WERI-Rb-1 (cell line): ENCODE results near the gene ARID5A.

ENCODE experiments used
- DNase-seq: peaks from one replicate; pipeline ENCODE4 v3.0.0-alpha.2; 2020
- H3K27ac ChIP-seq: fragments of 250-450 bp; sonication (Bioruptor Pico); 2 replicates; pipeline ENCODE4 v1.5.1; 2020; ENCODE audit warnings: mild to moderate bottlenecking, moderate library complexity
- H3K27me3 ChIP-seq: fragments of 250-450 bp; sonication (Bioruptor Pico); 2 replicates; pipeline ENCODE4 v1.5.1; 2021; ENCODE audit warnings: mild to moderate bottlenecking, low read depth, moderate library complexity; ENCODE audit not compliant: insufficient read depth, severe bottlenecking
- H3K36me3 ChIP-seq: fragments of 250-450 bp; sonication (Bioruptor Pico); 2 replicates; pipeline ENCODE4 v1.5.1; 2020; ENCODE audit warnings: mild to moderate bottlenecking, moderate library complexity
- H3K4me3 ChIP-seq: 2 replicates; pipeline ENCODE4 v1.5.1; 2011; ENCODE audit warnings: low read depth, mild to moderate bottlenecking, control low read depth, low read length
- H3K9me3 ChIP-seq: fragments of 250-450 bp; sonication (Bioruptor Pico); 2 replicates; pipeline ENCODE4 v1.5.1; 2021; ENCODE audit warnings: mild to moderate bottlenecking, moderate library complexity; ENCODE audit not compliant: severe bottlenecking
- CTCF ChIP-seq: IDR thresholded peaks from 2 replicates; pipeline ENCODE4 v1.5.1; 2011; ENCODE audit warnings: low read depth, mild to moderate bottlenecking, control low read depth, inconsistent platforms, low read length

ARID5A gene, protein sequence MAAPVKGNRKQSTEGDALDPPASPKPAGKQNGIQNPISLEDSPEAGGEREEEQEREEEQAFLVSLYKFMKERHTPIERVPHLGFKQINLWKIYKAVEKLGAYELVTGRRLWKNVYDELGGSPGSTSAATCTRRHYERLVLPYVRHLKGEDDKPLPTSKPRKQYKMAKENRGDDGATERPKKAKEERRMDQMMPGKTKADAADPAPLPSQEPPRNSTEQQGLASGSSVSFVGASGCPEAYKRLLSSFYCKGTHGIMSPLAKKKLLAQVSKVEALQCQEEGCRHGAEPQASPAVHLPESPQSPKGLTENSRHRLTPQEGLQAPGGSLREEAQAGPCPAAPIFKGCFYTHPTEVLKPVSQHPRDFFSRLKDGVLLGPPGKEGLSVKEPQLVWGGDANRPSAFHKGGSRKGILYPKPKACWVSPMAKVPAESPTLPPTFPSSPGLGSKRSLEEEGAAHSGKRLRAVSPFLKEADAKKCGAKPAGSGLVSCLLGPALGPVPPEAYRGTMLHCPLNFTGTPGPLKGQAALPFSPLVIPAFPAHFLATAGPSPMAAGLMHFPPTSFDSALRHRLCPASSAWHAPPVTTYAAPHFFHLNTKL

DNA sequence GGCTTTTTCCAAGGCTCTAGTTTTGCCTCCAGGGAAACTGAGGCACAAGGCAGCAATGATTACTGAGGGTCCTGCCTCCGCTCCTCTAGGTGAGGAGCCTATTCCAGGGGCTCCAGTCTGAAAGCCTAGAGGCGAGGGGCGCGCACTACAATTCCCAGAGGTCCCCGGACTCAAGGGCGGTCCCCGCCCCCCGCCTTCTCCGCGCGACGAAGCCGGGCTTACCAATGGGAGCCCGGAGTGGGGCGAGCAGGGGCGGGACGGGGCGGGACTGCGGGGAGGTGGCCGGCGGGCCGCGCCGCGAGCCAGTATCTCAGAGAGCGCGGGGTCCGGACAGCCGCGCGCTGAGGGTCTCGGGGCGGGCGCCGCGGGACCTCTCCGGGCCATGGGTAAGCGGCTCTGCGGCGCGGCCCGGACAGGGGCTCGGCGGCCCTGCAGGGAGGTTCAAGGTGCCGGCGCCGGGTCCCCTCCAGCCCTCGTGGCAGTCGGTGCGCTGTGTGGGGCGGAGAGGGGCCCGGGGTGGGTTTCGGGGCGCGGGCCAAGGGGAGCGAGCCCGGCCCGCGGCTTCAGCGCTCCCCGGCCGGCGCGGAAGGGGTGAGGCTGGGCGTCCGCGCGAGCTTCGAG, at the start of gene ARID5A:
TSS of gene ARID5A (plus strand) at position 308 of the 621 bp plus-strand sequence. CDS start at position 383, 75 bp downstream.
- no peak; the same call in 1 of the 2 replicates for TF ChIP-seq CTCF
- Histone ChIP-seq H3K36me3 (no peaks in the 10 kb centered on the region), H3K27ac (no peak within 1 kb of the TSS), H3K27me3 (peaks cover 13% of the 10 kb centered on the region), H3K4me3 (peak within 1 kb of the TSS; percentile 58), H3K9me3 (no peaks in the 10 kb centered on the region)
- peak; percentile 92 for DNase-seq

- Histone ChIP-seq H3K27ac (no peak overlapping the region), H3K9me3 (no peaks in the 10 kb centered on the region), H3K4me3 (no peak overlapping the region), H3K27me3 (no peaks in the 10 kb centered on the region), H3K36me3 (no peaks in the 10 kb centered on the region)
- DNase-seq: no peak
- TF ChIP-seq CTCF: no peak
Measured at GRCh38 chr2:96489261-96489660, 47.3 kb upstream of the ARID5A start.

DNA sequence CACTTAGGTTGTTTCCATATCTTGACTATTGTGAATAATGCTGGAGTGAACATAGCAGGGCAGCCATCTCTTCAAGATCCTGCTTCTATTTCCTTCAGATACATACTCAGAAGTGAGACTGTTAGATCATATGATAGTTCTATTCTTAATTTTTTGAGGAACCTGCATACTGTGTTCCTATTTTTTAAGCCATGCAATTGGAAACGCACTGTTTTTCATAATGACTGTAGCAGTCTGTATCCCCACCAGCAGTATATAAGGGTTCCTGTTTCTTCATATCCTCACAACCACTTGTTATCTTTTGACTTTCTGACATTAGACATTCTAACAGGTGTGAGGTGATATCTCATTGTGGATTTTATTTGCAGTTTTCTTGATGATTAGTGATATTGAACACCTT, 46.9 kb upstream of the ARID5A start:
- no peak for DNase-seq

GRCh38 chr2:96491860-96492497, 44.6 kb upstream of the ARID5A start:
- DNase-seq: no peak
- Histone ChIP-seq H3K27me3 (no peaks in the 10 kb centered on the region), H3K4me3 (no peak overlapping the region), H3K36me3 (no peaks in the 10 kb centered on the region), H3K27ac (no peak overlapping the region), H3K9me3 (no peaks in the 10 kb centered on the region)
- no peak for TF ChIP-seq CTCF

More for the DNA sequence above, 46.9 kb upstream of the ARID5A start:
- no peak overlapping the region for H3K4me3 ChIP-seq
- H3K27me3 ChIP-seq: no peaks in the 10 kb centered on the region
- no peaks in the 10 kb centered on the region for H3K36me3 ChIP-seq
- no peak for TF ChIP-seq CTCF
- H3K27ac ChIP-seq: no peak overlapping the region
- no peaks in the 10 kb centered on the region for H3K9me3 ChIP-seq

DNA sequence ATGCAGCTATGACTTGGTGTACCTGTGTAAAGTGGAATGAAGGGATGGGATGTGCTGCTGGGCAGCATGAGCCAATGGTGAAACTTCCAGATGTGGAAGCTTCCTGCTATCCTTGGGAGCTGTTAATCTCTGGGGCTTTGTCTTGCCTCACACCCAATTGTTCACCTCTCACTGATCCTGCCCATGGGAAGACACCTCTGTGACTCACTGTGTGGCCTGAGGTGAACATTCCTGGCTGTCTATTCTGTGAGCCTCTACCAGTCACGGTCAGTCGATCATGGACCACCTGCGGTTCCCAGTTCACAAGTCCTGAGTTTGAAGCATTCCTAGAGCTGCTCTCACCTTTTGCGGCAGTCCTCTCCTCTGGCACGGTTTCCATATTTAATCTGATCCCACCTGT, 43.5 kb upstream of the ARID5A start:
- no peak for DNase-seq
- H3K4me3 ChIP-seq: no peak overlapping the region
- TF ChIP-seq CTCF: no peak
- H3K9me3 ChIP-seq: no peaks in the 10 kb centered on the region
- H3K27ac ChIP-seq: no peak overlapping the region
- no peaks in the 10 kb centered on the region for H3K27me3 ChIP-seq
- H3K36me3 ChIP-seq: no peaks in the 10 kb centered on the region
